Spleen (tissue), 7 donors: Measurements from ENCODE around the gene CPNE2.

ENCODE experiments used
- POLR2A ChIP-seq, 3 donors: fragments of 450-650 bp; IDR thresholded peaks; one replicate each; pipeline ENCODE4 v1.5.1; 2017; ENCODE audit warnings: antibody characterized with exemption in 3 of 3, mild to moderate bottlenecking in 1 of 3
- POLR2AphosphoS5 ChIP-seq, 3 donors: sonication (generic); formaldehyde crosslinking; IDR thresholded peaks; one replicate each; pipeline ENCODE4 v1.5.1; 2017; ENCODE audit warnings: antibody characterized with exemption in 3 of 3
- TF ChIP-seq, protein P1 (sequence below), 11 experiments: fragments of 200-600 bp in 7 of 11; fragments of 450-650 bp in 4 of 11; sonication (generic) in 4 of 11; IDR thresholded peaks in 8 of 11; conservative IDR thresholded peaks in 3 of 11; 1 replicate in 7 of 11; 2 replicates in 4 of 11; pipeline versions ENCODE4 v1.4.0 to v1.8.0; 2016 to 2021; ENCODE audit warnings: antibody characterized with exemption in 11 of 11, inconsistent platforms in 4 of 11, mild to moderate bottlenecking in 1 of 11
- donor health status: DM: no; HTN: no; CAD: no; lungs with moderate emphysema.
- donor health status: DM: no; HTN: no; CAD: no.
- donor health status: DM: no; HTN: no; CAD: no.

DNA sequence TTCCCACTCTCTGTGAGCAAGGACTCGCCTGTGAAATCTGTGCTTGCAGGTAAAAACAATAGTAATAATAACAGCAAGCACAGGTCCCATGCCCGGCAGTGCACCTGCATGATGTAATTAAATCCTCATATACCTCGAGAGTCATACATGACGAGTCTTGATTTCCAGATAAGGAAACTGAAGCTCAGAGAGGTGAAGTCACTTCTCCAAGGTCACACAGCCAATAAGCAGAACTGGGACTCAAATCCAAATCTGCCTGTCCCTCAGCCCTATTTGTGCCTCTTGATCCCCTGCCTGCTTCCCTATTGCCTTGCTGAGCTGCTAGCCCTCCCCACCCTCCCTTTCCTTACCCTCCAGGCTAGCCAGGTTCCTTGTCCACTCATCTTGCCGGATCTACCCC, 38.0 kb upstream of the CPNE2 start:
- TF ChIP-seq POLR2AphosphoS5 (IDR thresholded peaks at IDR 0.05) = no peak
- TF ChIP-seq, protein P1, sequence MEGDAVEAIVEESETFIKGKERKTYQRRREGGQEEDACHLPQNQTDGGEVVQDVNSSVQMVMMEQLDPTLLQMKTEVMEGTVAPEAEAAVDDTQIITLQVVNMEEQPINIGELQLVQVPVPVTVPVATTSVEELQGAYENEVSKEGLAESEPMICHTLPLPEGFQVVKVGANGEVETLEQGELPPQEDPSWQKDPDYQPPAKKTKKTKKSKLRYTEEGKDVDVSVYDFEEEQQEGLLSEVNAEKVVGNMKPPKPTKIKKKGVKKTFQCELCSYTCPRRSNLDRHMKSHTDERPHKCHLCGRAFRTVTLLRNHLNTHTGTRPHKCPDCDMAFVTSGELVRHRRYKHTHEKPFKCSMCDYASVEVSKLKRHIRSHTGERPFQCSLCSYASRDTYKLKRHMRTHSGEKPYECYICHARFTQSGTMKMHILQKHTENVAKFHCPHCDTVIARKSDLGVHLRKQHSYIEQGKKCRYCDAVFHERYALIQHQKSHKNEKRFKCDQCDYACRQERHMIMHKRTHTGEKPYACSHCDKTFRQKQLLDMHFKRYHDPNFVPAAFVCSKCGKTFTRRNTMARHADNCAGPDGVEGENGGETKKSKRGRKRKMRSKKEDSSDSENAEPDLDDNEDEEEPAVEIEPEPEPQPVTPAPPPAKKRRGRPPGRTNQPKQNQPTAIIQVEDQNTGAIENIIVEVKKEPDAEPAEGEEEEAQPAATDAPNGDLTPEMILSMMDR (IDR thresholded peaks at IDR 0.05 in 8 of 11, conservative IDR thresholded peaks at IDR 0.05 in 3 of 11) = no peak
- TF ChIP-seq POLR2A (IDR thresholded peaks at IDR 0.05) = no peak
